Measurements from ENCODE around the gene WDR1.

WDR1 gene

GRCh38 chr4:10089346-10089745 is 27.3 kb downstream of the WDR1 start:
- Histone ChIP-seq H3K9ac (ENCODE audit: low read length) (no peak overlapping the region), H3K27me3 (ENCODE audit: insufficient read depth, low read length) (no peaks in the 10 kb centered on the region), H3K36me3 (ENCODE audit: insufficient read depth, low read length) (peaks cover 73% of the 10 kb centered on the region), H3K4me1 (ENCODE audit: insufficient read depth, low read length, severe bottlenecking) (no peaks in the 10 kb centered on the region), H2AFZ (ENCODE audit: low read length) (no peak overlapping the region), H3K9me2 (ENCODE audit: low read depth, low read length) (no peaks in the 10 kb centered on the region), H3K4me3 (ENCODE audit: low read depth, low read length, poor library complexity, severe bottlenecking) (no peak overlapping the region), H4K20me1 (ENCODE audit: insufficient read depth, low read length) (no peaks in the 10 kb centered on the region), H3K27ac (ENCODE audit: low read depth, low read length, poor library complexity, severe bottlenecking) (no peak overlapping the region), H3K79me2 (ENCODE audit: insufficient read depth, low read length) (no peaks in the 10 kb centered on the region), H3K4me2 (ENCODE audit: low read length) (no peak overlapping the region), H3K9me3 (ENCODE audit: low read length) (no peaks in the 10 kb centered on the region), H3F3A (ENCODE audit: insufficient read depth, low read length) (no peaks in the 10 kb centered on the region)
- TF ChIP-seq CTCF (IDR thresholded peaks at IDR 0.05; ENCODE audit: low read length) (no peak), EZH2 (IDR thresholded peaks at IDR 0.05; ENCODE audit: borderline replicate concordance, low read length) (no peak)

- no peak overlapping the region for H2AFZ ChIP-seq (ENCODE audit: low read length)
- H3F3A ChIP-seq (ENCODE audit: insufficient read depth, low read length): no peaks in the 10 kb centered on the region
- no peak overlapping the region for H3K4me2 ChIP-seq (ENCODE audit: low read length)
- no peak for TF ChIP-seq CTCF (IDR thresholded peaks at IDR 0.05; ENCODE audit: low read length)
- TF ChIP-seq EZH2 (IDR thresholded peaks at IDR 0.05; ENCODE audit: borderline replicate concordance, low read length): no peak
- no peak overlapping the region for H3K9ac ChIP-seq (ENCODE audit: low read length)
- H3K27me3 ChIP-seq (ENCODE audit: insufficient read depth, low read length): no peaks in the 10 kb centered on the region
- H4K20me1 ChIP-seq (ENCODE audit: insufficient read depth, low read length): no peaks in the 10 kb centered on the region
- no peak overlapping the region for H3K4me3 ChIP-seq (ENCODE audit: low read depth, low read length, poor library complexity, severe bottlenecking)
- H3K9me3 ChIP-seq (ENCODE audit: low read length): no peaks in the 10 kb centered on the region
- H3K4me1 ChIP-seq (ENCODE audit: insufficient read depth, low read length, severe bottlenecking): no peaks in the 10 kb centered on the region
- H3K36me3 ChIP-seq (ENCODE audit: insufficient read depth, low read length): peaks cover 72% of the 10 kb centered on the region
- no peaks in the 10 kb centered on the region for H3K9me2 ChIP-seq (ENCODE audit: low read depth, low read length)
- no peaks in the 10 kb centered on the region for H3K79me2 ChIP-seq (ENCODE audit: insufficient read depth, low read length)
- H3K27ac ChIP-seq (ENCODE audit: low read depth, low read length, poor library complexity, severe bottlenecking): no peak overlapping the region
Observed at GRCh38 chr4:10088135-10089010, 28.2 kb downstream of the WDR1 start.

- no peaks in the 10 kb centered on the region for H4K20me1 ChIP-seq (ENCODE audit: insufficient read depth, low read length)
- no peaks in the 10 kb centered on the region for H3F3A ChIP-seq (ENCODE audit: insufficient read depth, low read length)
- H3K4me2 ChIP-seq (ENCODE audit: low read length): no peak overlapping the region
- H2AFZ ChIP-seq (ENCODE audit: low read length): no peak overlapping the region
- no peaks in the 10 kb centered on the region for H3K4me1 ChIP-seq (ENCODE audit: insufficient read depth, low read length, severe bottlenecking)
- H3K4me3 ChIP-seq (ENCODE audit: low read depth, low read length, poor library complexity, severe bottlenecking): no peak overlapping the region
- TF ChIP-seq EZH2 (IDR thresholded peaks at IDR 0.05; ENCODE audit: borderline replicate concordance, low read length): no peak
- TF ChIP-seq CTCF (IDR thresholded peaks at IDR 0.05; ENCODE audit: low read length): no peak
- H3K27ac ChIP-seq (ENCODE audit: low read depth, low read length, poor library complexity, severe bottlenecking): no peak overlapping the region
- H3K9me3 ChIP-seq (ENCODE audit: low read length): no peaks in the 10 kb centered on the region
- H3K9me2 ChIP-seq (ENCODE audit: low read depth, low read length): no peaks in the 10 kb centered on the region
- H3K79me2 ChIP-seq (ENCODE audit: insufficient read depth, low read length): no peaks in the 10 kb centered on the region
- H3K9ac ChIP-seq (ENCODE audit: low read length): no peak overlapping the region
- peaks cover 74% of the 10 kb centered on the region for H3K36me3 ChIP-seq (ENCODE audit: insufficient read depth, low read length)
- no peaks in the 10 kb centered on the region for H3K27me3 ChIP-seq (ENCODE audit: insufficient read depth, low read length)
Observed at GRCh38 chr4:10087152-10087791, 29.3 kb downstream of the WDR1 start.

Measured in OCI-LY1 (cell line).